A549 treated with CpdA at 1 μM for 4 hours (cell line): ENCODE measurements around the gene FAM20C. TPM values are rescaled to one million over a fixed set of nuclear protein-coding genes. Genes with fewer than 3 reads are reported as not detected.

ENCODE experiments used
- total RNA-seq: library from RNA; stranded (reverse); fragments of 200-300 nt; extraction: Qiagen RNA extraction; gene quantifications from 5 replicates; pipeline ENCODE4 v1.2.3, GENCODE V29; 2022; ENCODE audit warnings: low read depth

Gene FAM20C
- total RNA-seq: 29.8 to 39.0 TPM (median 35.5 TPM) in 5 replicates

DNA sequence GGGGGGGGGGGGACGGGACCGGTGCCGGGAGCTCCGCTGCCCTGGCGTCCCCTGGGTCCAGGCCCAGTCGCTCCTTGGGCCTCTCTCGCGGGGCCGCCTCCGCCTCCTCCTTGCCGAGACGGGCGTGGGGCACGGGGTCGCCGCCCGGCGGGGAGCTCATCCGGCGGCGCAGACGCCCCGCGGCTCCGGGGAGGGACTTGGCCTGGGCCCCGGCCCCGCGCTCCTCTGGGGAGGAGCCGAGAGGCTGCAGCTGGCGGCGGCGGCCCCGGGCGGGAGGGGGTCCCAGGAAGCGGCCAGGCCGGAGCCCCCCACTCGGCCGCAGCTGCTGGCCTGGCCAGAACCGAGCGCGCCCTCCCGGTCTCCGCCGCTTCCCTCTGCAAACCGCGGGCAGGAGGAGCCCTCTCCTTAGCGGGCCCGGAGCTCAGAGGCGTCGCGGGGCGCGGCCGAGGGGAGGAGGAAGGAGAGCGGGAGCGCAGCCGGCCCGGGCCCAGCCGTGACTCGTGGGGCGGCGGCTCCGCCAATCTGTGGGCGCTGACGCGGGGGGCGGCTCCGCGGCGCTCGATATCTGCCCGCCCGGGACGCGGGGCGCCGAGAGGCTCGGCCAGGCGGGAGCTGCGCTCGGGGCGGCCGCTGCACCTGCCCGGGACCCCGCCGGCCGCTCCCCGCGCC lies at the start of gene FAM20C:
Gene FAM20C (plus strand): TSS at position 591 of the 669 bp plus-strand sequence. CDS start 629 bp downstream, outside the sequence.

DNA sequence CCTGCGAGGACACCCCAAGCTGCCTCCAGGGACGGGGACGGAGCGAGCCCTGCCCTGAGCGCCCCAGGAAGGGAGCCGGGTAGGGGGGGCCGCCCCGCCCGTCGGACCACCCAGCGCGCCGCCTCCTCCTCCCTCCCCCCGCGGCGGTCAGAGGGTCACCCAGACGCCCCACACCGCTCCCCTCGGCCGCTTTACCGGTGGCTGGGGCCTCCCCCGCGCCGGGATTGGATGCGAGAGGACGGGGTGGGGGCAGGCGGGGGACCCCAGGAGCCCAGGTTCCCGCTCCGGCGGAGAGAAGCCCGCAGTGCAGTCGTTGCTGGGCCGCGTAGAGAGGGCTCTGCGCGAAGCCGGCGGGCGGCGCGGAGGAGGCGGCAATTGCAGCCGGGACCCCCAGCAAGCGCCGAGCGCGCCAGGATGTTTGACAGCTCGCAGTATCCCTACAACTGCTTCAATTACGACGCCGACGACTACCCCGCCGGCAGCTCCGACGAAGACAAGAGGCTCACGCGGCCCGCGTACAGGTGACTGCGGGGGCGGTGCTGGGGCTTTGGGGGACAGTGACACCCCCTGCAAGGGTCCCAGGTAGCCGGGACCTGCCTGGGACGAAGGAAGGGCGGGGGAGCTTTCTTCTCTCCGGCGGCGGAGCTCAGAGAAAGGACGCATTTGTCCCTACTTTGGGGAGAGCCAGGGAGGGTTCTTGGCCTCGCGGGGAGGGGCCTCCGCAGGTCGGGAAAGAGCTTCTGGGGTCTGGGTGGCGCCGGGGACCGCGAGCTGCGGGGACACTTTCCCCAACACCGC lies 97.6 kb downstream of the FAM20C start, which contains the start of gene FOXL3:
Gene FOXL3 (plus strand): TSS at position 415 of the 798 bp plus-strand sequence. CDS start 0 bp downstream, at position 415.

Other genes starting within 250 kb of the FAM20C start
- gene FOXL3, start 97.6 kb downstream of the FAM20C start, total RNA-seq: not detected in 5 replicates